ENCODE data around the gene ULK1. TPM values are rescaled to one million over a fixed set of nuclear protein-coding genes. Genes with fewer than 3 reads are reported as not detected.

The ULK1 gene
- polyA plus RNA-seq, 1 donor (not counting 4 experiments of a cell fraction or from before 2014, with no cell fraction given): 2.3 TPM

DNA sequence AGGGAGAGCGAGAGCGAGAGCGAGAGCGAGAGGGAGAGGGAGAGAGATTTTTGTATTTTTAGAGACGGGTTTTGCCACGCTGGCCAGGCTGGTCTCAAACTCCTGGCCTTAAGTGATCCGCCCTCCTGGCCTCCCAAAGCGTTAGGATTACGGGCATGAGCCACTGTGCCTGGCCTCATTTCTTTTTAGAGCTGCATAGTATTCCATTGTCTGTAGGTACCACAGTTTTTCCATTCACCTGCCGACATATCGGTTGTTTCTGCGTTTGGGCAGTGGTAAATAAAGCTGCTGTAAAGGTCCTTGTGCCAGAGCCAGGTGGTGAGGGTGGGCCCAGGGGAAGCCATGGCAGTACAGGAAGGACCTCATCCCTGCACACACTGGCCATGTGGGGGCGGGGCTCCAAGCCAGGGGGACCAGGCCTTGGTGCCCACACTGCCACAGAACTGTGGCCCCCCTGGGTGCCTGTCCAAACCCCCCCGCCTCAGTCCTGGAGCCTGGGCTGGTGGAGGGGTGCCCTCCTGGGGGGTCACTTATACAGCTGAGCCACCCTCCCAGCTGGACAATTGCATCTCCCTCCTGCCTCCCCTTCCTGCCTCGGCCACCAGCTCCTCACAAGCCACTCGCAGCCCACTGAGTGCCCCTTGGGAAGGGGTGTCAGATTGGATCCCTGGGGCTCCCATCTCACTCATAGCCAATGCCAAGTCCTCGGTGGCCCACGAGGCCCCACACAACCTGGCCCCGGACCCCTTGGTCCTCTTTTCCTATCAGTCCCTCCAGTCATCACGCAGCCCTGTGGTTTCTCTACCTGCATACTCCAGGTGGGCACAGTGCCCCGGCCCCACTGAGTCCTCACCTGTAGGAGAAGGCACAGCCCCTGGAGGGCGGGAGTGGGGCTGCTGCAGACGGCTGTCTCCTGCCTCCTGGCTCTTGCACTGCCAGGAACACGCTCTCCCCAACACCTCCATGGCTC, 33.0 kb downstream of the ULK1 start:
- Histone ChIP-seq H3K4me3 (ENCODE audit: control insufficient read depth in 2 of 3, extremely low read depth in 1 of 3, insufficient read depth in 2 of 3, low read depth in 1 of 3, low read length in 3 of 3) (no peak overlapping the region), H4K20me1 (ENCODE audit: control insufficient read depth, extremely low read depth, insufficient read depth, low read length) (no peaks in the 10 kb centered on the region), H3K27me3 (ENCODE audit: control insufficient read depth, extremely low read depth, insufficient read depth, low read length) (no peaks in the 10 kb centered on the region), H3K9me1 (ENCODE audit: control insufficient read depth, extremely low read depth, insufficient read depth, low read length) (no peaks in the 10 kb centered on the region), H3K4me2 (ENCODE audit: control insufficient read depth, extremely low read depth, insufficient read depth, low read depth, low read length) (no peak overlapping the region), H3K27ac (ENCODE audit: control insufficient read depth, insufficient read depth, low read length) (no peak overlapping the region), H3K4me1 (ENCODE audit: control insufficient read depth, extremely low read depth, insufficient read depth, low read length) (peaks cover 8% of the 10 kb centered on the region), H3K36me3 (ENCODE audit: control insufficient read depth in 2 of 2, extremely low read depth in 1 of 2, insufficient read depth in 2 of 2, low read length in 2 of 2) (peaks cover 7 to 9% of the 10 kb centered on the region in 2 experiments), H3K9me3 (ENCODE audit: control insufficient read depth, low read depth, low read length) (no peaks in the 10 kb centered on the region), H3K79me2 (ENCODE audit: control insufficient read depth, insufficient read depth, low read length) (peaks cover 27% of the 10 kb centered on the region), H3K9ac (ENCODE audit: control insufficient read depth, extremely low read depth, insufficient read depth, low read length) (no peak overlapping the region), H2AFZ (ENCODE audit: control insufficient read depth, low read length) (no peak overlapping the region)
- dilution Hi-C loops (cut with MboI; ENCODE audit: extremely low pct_ligation_motif_present, low sequenced_read_pairs): no loop called here
- FAIRE-seq (no peak), DNase-seq (ENCODE audit: low read depth, low spot score) (no peak)
- TF ChIP-seq EZH2 (IDR thresholded peaks at IDR 0.05; ENCODE audit: low read length): no peak
- TF ChIP-seq, protein P1, sequence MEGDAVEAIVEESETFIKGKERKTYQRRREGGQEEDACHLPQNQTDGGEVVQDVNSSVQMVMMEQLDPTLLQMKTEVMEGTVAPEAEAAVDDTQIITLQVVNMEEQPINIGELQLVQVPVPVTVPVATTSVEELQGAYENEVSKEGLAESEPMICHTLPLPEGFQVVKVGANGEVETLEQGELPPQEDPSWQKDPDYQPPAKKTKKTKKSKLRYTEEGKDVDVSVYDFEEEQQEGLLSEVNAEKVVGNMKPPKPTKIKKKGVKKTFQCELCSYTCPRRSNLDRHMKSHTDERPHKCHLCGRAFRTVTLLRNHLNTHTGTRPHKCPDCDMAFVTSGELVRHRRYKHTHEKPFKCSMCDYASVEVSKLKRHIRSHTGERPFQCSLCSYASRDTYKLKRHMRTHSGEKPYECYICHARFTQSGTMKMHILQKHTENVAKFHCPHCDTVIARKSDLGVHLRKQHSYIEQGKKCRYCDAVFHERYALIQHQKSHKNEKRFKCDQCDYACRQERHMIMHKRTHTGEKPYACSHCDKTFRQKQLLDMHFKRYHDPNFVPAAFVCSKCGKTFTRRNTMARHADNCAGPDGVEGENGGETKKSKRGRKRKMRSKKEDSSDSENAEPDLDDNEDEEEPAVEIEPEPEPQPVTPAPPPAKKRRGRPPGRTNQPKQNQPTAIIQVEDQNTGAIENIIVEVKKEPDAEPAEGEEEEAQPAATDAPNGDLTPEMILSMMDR (optimal IDR thresholded peaks at IDR 0.05 in 1 of 3, IDR thresholded peaks at IDR 0.05 in 1 of 3, conservative IDR thresholded peaks at IDR 0.05 in 1 of 3; ENCODE audit: extremely low read depth in 1 of 3, insufficient read depth in 2 of 3, low read length in 3 of 3): no peak

DNA sequence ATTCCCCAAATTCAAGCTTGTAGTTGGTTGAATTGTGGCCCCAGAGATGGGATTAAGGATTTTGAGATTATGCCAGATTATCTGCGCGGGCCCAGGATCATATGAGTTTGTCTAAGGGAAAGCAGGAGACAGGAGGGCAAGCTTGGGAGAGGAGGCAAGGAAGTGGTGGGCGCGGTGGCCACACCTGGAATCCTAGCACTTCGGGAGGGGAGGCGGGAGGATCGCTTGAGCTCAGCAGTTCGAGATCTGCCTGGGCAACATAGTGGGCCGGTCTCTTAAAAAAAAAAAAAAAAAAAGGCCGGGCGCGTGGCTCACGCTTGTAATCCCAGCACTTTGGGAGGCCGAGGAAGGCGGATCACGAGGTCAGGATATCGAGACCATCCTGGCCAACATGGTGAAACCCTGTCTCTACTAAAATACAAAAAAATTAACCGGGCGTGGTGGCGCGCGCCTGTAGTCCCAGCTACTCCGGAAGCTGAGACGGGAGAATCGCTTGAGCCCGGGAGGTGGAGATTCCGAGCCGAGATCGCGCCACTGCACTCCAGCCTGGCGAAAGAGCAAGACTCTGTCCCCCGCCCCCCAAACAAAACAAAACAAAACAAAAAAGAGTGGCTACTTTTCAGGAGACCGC, 33.8 kb downstream of the ULK1 start:
- DNase-seq (ENCODE audit: low read depth, low spot score) (no peak), FAIRE-seq (no peak)
- H4K20me1 ChIP-seq (ENCODE audit: control insufficient read depth, extremely low read depth, insufficient read depth, low read length): no peaks in the 10 kb centered on the region
- no peaks in the 10 kb centered on the region for H3K9me3 ChIP-seq (ENCODE audit: control insufficient read depth, low read depth, low read length)
- peak overlapping the region; percentile 57 to 67 (median 59) for H3K4me3 ChIP-seq (ENCODE audit: control insufficient read depth in 2 of 3, extremely low read depth in 1 of 3, insufficient read depth in 2 of 3, low read depth in 1 of 3, low read length in 3 of 3)
- H2AFZ ChIP-seq (ENCODE audit: control insufficient read depth, low read length): peak overlapping the region; percentile 80
- peak overlapping the region; percentile 82 for H3K4me2 ChIP-seq (ENCODE audit: control insufficient read depth, extremely low read depth, insufficient read depth, low read depth, low read length)
- TF ChIP-seq, protein P1 (optimal IDR thresholded peaks at IDR 0.05 in 1 of 3, IDR thresholded peaks at IDR 0.05 in 1 of 3, conservative IDR thresholded peaks at IDR 0.05 in 1 of 3; ENCODE audit: extremely low read depth in 1 of 3, insufficient read depth in 2 of 3, low read length in 3 of 3): no peak
- TF ChIP-seq EZH2 (IDR thresholded peaks at IDR 0.05; ENCODE audit: low read length): no peak
- H3K27ac ChIP-seq (ENCODE audit: control insufficient read depth, insufficient read depth, low read length): peak overlapping the region; percentile 20
- peak overlapping the region; percentile 71 for H3K9ac ChIP-seq (ENCODE audit: control insufficient read depth, extremely low read depth, insufficient read depth, low read length)
- H3K36me3 ChIP-seq (ENCODE audit: control insufficient read depth in 2 of 2, extremely low read depth in 1 of 2, insufficient read depth in 2 of 2, low read length in 2 of 2): peaks cover 11 to 14% of the 10 kb centered on the region in 2 experiments
- dilution Hi-C loops (cut with MboI; ENCODE audit: extremely low pct_ligation_motif_present, low sequenced_read_pairs): no loop called here
- H3K4me1 ChIP-seq (ENCODE audit: control insufficient read depth, extremely low read depth, insufficient read depth, low read length): peaks cover 8% of the 10 kb centered on the region
- no peaks in the 10 kb centered on the region for H3K27me3 ChIP-seq (ENCODE audit: control insufficient read depth, extremely low read depth, insufficient read depth, low read length)
- H3K79me2 ChIP-seq (ENCODE audit: control insufficient read depth, insufficient read depth, low read length): peaks cover 27% of the 10 kb centered on the region
- H3K9me1 ChIP-seq (ENCODE audit: control insufficient read depth, extremely low read depth, insufficient read depth, low read length): no peaks in the 10 kb centered on the region
